ENCODE results near the gene S100A8. TPM values are rescaled to one million over a fixed set of nuclear protein-coding genes. Genes with fewer than 3 reads are reported as not detected.

S100A8 gene
- total RNA-seq, 1 experiment from 2014 or later: not detected

DNA sequence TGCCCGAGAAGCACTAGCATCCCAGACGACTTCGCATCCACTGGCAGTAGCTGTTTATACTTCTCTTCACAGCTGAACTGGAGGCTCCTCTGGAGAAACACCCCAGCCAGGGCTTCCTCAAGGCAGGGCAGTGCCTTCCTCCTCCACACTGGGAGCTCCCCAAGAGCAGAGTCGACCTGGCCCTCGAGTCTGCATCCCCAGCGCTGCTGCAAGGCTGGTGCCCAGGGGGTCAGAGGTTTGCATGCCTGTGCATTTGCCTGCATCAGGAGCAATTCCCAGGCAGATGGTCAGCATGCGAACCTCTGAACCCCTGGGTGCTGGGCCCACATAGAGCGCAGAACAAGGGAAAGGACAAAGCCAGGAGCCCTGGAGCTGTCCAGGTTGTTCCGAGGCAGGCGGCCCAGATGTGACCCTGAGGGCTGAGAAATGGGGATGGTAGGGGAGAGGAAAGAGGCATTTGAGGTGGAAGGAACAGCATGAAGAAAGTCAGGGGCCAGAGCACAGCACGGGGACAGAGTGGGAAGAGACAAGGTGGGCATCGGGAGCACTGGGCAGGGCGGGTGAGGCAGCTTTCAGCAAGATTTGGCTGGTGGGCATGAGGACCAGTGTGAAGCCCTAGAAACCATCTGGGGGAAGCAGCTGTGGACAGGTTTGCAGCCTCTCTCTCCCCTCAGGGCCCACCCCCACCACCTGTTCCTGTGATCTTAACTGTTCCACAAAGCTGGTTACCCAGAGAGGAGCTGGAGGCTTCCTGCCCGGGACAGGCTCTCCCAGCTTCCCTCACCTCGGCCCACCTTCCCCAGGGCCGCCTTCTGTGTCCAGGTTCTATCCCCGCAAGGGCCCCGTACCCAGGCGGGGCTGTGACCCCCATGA is 6.4 kb upstream of the S100A8 start:
- no peak overlapping the region for H2AFZ ChIP-seq (ENCODE audit: low read length)
- H3K4me2 ChIP-seq (ENCODE audit: low read depth, low read length, poor library complexity, severe bottlenecking): no peak overlapping the region
- H3K27ac ChIP-seq (ENCODE audit: low read length): no peak overlapping the region
- H3K36me3 ChIP-seq (ENCODE audit: insufficient read depth, low read length): no peaks in the 10 kb centered on the region
- no peak for DNase-seq
- no peaks in the 10 kb centered on the region for H3K27me3 ChIP-seq (ENCODE audit: low read length)
- H3K9me2 ChIP-seq (replicated peaks; ENCODE audit: insufficient read depth, low read length): no peaks in the 10 kb centered on the region
- H3K9ac ChIP-seq (ENCODE audit: low read length): no peak overlapping the region
- no peaks in the 10 kb centered on the region for H3K4me1 ChIP-seq (ENCODE audit: low read length)
- H4K20me1 ChIP-seq (ENCODE audit: insufficient read depth, low read depth, low read length): no peaks in the 10 kb centered on the region
- H3K9me3 ChIP-seq (ENCODE audit: low read length): no peaks in the 10 kb centered on the region
- no peak overlapping the region for H3K4me3 ChIP-seq (ENCODE audit: low read length)
- no peaks in the 10 kb centered on the region for H3K79me2 ChIP-seq (ENCODE audit: low read length)

DNA sequence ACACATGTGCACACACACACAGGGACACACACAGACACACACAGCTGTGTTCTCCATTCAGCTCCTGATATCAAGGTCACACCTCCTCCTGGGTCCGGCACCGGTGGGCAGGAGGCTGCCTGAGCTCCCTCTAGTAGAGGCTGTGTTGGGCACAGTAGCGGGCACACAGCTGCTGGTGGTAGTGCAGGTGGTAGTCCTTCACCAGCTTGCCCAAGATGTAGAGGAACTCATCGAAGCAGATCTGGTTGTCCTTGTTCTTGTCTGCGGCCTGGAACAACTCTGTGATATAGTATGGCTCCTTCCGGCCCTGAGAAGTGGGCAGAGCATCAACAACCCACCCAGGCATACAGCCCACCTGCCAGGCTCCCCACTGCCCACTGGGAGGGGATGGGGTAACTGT is 5.6 kb upstream of the S100A8 start:
- no peak overlapping the region for H3K4me3 ChIP-seq (ENCODE audit: low read length)

DNA sequence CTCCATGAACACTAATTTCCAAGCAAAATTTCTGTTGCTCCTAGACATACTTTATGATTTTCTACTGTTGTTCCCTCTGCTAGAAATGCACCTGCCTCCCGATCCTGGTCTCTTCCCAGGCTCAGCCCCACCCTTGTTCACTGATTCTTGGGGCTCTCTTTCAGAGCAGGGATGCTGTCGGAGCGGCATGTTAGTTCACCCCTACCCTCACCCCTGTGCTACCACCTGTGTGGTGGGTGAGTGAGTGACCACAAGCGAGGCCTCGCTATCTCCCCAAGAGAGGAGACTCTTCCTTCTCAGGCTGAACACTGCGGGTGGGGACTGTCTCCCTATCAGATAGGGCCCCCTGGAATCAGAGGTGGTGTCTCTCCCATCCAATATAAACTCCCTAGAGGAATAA is 4.9 kb upstream of the S100A8 start:
- Histone ChIP-seq H3K27ac (ENCODE audit: low read length) (no peak overlapping the region), H3K4me3 (ENCODE audit: low read length) (no peak overlapping the region), H3K4me1 (ENCODE audit: low read length) (no peaks in the 10 kb centered on the region), H4K20me1 (ENCODE audit: insufficient read depth, low read depth, low read length) (no peaks in the 10 kb centered on the region), H3K9me3 (ENCODE audit: low read length) (no peaks in the 10 kb centered on the region), H3K4me2 (ENCODE audit: low read depth, low read length, poor library complexity, severe bottlenecking) (no peak overlapping the region), H3K36me3 (ENCODE audit: insufficient read depth, low read length) (no peaks in the 10 kb centered on the region), H3K27me3 (ENCODE audit: low read length) (no peaks in the 10 kb centered on the region), H3K79me2 (ENCODE audit: low read length) (no peaks in the 10 kb centered on the region), H2AFZ (ENCODE audit: low read length) (no peak overlapping the region), H3K9ac (ENCODE audit: low read length) (no peak overlapping the region), H3K9me2 (replicated peaks; ENCODE audit: insufficient read depth, low read length) (no peaks in the 10 kb centered on the region)
- DNase-seq: no peak

More for the DNA sequence above, 5.6 kb upstream of the S100A8 start:
- Histone ChIP-seq H3K9ac (ENCODE audit: low read length) (no peak overlapping the region), H3K9me3 (ENCODE audit: low read length) (no peaks in the 10 kb centered on the region), H3K27me3 (ENCODE audit: low read length) (no peaks in the 10 kb centered on the region), H3K4me2 (ENCODE audit: low read depth, low read length, poor library complexity, severe bottlenecking) (no peak overlapping the region), H3K79me2 (ENCODE audit: low read length) (no peaks in the 10 kb centered on the region), H3K36me3 (ENCODE audit: insufficient read depth, low read length) (no peaks in the 10 kb centered on the region), H2AFZ (ENCODE audit: low read length) (no peak overlapping the region), H3K4me1 (ENCODE audit: low read length) (no peaks in the 10 kb centered on the region), H3K27ac (ENCODE audit: low read length) (no peak overlapping the region), H4K20me1 (ENCODE audit: insufficient read depth, low read depth, low read length) (no peaks in the 10 kb centered on the region), H3K9me2 (replicated peaks; ENCODE audit: insufficient read depth, low read length) (no peaks in the 10 kb centered on the region)
- no peak for DNase-seq

DNA sequence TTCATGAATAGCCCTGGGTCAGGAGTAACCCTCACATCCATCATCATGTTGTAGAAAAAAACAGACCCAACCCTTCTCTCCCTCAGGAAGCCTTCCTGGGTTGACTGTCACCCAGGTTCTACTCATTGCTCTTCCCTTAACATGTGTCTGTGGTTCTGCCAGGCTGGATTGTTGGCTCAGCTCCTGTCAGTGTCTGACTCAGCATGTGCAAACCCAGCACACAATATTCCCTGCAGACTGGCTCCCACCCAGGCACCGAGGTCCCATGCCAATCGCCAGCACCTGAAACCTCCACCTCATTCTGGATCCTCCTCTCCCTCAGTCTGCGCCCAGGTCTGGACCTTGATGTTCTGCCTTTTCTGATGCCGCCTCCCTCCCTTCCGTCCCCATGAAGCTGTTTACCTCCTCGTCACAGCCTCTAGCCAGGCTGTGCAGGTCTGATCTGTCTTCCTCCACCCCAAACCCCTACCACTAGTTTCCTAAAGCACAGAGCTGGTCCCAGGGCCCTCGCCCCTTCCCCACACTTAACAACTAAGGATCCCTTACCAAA is 4.3 kb upstream of the S100A8 start:
- H3K9me3 ChIP-seq (ENCODE audit: low read length): no peaks in the 10 kb centered on the region
- no peak overlapping the region for H3K4me2 ChIP-seq (ENCODE audit: low read depth, low read length, poor library complexity, severe bottlenecking)
- no peaks in the 10 kb centered on the region for H3K79me2 ChIP-seq (ENCODE audit: low read length)
- H3K9me2 ChIP-seq (replicated peaks; ENCODE audit: insufficient read depth, low read length): no peaks in the 10 kb centered on the region
- H3K4me1 ChIP-seq (ENCODE audit: low read length): no peaks in the 10 kb centered on the region
- no peaks in the 10 kb centered on the region for H4K20me1 ChIP-seq (ENCODE audit: insufficient read depth, low read depth, low read length)
- no peak overlapping the region for H3K9ac ChIP-seq (ENCODE audit: low read length)
- H3K36me3 ChIP-seq (ENCODE audit: insufficient read depth, low read length): no peaks in the 10 kb centered on the region
- H2AFZ ChIP-seq (ENCODE audit: low read length): no peak overlapping the region
- H3K4me3 ChIP-seq (ENCODE audit: low read length): no peak overlapping the region
- no peak for DNase-seq
- H3K27ac ChIP-seq (ENCODE audit: low read length): no peak overlapping the region
- no peaks in the 10 kb centered on the region for H3K27me3 ChIP-seq (ENCODE audit: low read length)

DNA sequence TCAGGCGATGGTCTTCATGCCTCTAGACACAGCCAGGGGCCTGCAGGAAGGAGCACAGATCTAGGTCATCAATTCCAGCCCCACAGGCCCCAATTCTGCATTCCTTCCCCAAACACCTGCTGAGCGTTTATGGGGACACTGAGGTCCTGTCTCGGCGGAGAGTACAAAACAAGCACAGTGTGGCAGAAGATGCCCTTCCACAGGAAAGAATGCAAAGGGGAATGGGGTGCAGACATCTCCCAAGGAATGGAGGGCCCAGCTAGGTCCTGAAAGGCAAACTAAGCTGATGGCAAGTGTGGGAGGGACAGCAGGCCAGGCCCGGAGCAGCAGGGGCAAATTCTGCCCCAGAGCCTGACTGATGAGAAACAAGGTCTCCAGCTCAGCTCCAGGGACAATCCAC is 3.5 kb upstream of the S100A8 start:
- Histone ChIP-seq H3K9me3 (ENCODE audit: low read length) (no peaks in the 10 kb centered on the region), H2AFZ (ENCODE audit: low read length) (no peak overlapping the region), H3K9ac (ENCODE audit: low read length) (no peak overlapping the region), H3K4me1 (ENCODE audit: low read length) (no peaks in the 10 kb centered on the region), H3K4me2 (ENCODE audit: low read depth, low read length, poor library complexity, severe bottlenecking) (no peak overlapping the region), H3K79me2 (ENCODE audit: low read length) (no peaks in the 10 kb centered on the region), H3K27me3 (ENCODE audit: low read length) (no peaks in the 10 kb centered on the region), H3K36me3 (ENCODE audit: insufficient read depth, low read length) (no peaks in the 10 kb centered on the region), H3K27ac (ENCODE audit: low read length) (no peak overlapping the region), H4K20me1 (ENCODE audit: insufficient read depth, low read depth, low read length) (no peaks in the 10 kb centered on the region), H3K9me2 (replicated peaks; ENCODE audit: insufficient read depth, low read length) (no peaks in the 10 kb centered on the region), H3K4me3 (ENCODE audit: low read length) (no peak overlapping the region)
- DNase-seq: no peak

DNA sequence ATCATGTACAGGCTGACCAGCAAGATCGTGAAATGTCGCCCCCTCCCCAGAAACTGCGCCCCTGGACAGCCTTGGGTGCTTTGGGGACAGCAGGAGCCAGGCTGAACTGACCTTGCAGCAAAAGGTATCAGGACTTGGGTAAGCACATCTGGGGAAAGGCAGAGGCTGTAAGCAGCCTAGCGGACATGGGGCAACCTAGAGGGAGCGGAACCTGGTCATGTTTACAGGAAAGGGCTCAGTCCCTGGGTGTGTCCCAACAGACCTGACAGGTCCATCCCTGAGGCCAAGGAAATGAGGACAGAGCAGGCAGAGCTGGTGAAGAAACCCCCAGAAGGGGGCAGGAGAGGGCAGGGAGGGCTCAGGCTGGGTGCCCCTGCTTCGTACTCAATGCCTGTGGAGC is 3.1 kb upstream of the S100A8 start:
- no peaks in the 10 kb centered on the region for H3K9me3 ChIP-seq (ENCODE audit: low read length)
- H3K4me3 ChIP-seq (ENCODE audit: low read length): no peak overlapping the region
- H3K27ac ChIP-seq (ENCODE audit: low read length): no peak overlapping the region
- DNase-seq: peak; percentile 50
- H2AFZ ChIP-seq (ENCODE audit: low read length): no peak overlapping the region
- H3K9me2 ChIP-seq (replicated peaks; ENCODE audit: insufficient read depth, low read length): no peaks in the 10 kb centered on the region
- no peak overlapping the region for H3K9ac ChIP-seq (ENCODE audit: low read length)
- H3K36me3 ChIP-seq (ENCODE audit: insufficient read depth, low read length): no peaks in the 10 kb centered on the region
- H3K27me3 ChIP-seq (ENCODE audit: low read length): no peaks in the 10 kb centered on the region
- no peak overlapping the region for H3K4me2 ChIP-seq (ENCODE audit: low read depth, low read length, poor library complexity, severe bottlenecking)
- no peaks in the 10 kb centered on the region for H3K4me1 ChIP-seq (ENCODE audit: low read length)
- no peaks in the 10 kb centered on the region for H3K79me2 ChIP-seq (ENCODE audit: low read length)
- no peaks in the 10 kb centered on the region for H4K20me1 ChIP-seq (ENCODE audit: insufficient read depth, low read depth, low read length)

DNA sequence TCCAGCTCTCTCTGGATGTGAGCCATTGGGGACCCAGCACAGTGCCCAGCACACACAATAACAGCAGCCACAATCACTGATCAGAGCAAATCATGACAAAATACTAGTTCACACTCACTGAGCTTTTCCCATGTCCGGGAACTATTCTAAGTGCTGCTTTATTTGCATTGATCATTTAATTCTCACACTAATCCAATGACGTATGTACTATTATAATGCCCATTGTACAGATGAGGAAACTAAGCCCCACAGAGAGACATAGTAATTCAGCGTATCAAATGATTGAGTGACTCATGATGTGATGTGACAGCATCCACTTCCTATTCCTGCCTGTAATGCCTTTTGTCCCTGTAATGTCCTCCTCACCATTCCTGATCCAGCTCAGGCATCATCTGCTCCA is 1.9 kb upstream of the S100A8 start:
- Histone ChIP-seq H3K9me3 (ENCODE audit: low read length) (no peaks in the 10 kb centered on the region), H2AFZ (ENCODE audit: low read length) (no peak overlapping the region), H3K36me3 (ENCODE audit: insufficient read depth, low read length) (no peaks in the 10 kb centered on the region), H3K9ac (ENCODE audit: low read length) (no peak overlapping the region), H3K4me3 (ENCODE audit: low read length) (no peak overlapping the region), H3K9me2 (replicated peaks; ENCODE audit: insufficient read depth, low read length) (no peaks in the 10 kb centered on the region), H3K4me2 (ENCODE audit: low read depth, low read length, poor library complexity, severe bottlenecking) (no peak overlapping the region), H3K27ac (ENCODE audit: low read length) (no peak overlapping the region), H3K79me2 (ENCODE audit: low read length) (no peaks in the 10 kb centered on the region), H3K27me3 (ENCODE audit: low read length) (no peaks in the 10 kb centered on the region), H3K4me1 (ENCODE audit: low read length) (no peaks in the 10 kb centered on the region), H4K20me1 (ENCODE audit: insufficient read depth, low read depth, low read length) (no peaks in the 10 kb centered on the region)
- no peak for DNase-seq

DNA sequence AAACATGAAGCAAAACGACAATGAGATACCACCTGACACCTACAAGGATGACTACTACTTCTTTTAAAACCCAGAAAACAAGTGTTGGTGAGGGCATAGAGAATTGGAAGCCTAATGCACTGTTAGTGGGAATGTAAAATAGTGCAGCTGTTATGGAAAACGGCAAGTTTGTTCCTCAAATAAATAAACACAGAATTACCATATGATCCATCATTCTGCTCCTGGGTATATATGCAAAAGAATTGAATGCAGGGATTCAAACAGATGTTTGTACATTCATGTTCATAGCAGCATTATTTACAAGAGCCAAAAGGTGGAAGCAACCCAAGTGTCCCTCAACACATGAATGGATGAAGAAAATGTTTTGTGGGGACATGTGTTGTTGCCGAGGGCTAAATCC is 1.4 kb upstream of the S100A8 start:
- no peaks in the 10 kb centered on the region for H3K4me1 ChIP-seq (ENCODE audit: low read length)
- no peaks in the 10 kb centered on the region for H3K36me3 ChIP-seq (ENCODE audit: insufficient read depth, low read length)
- H2AFZ ChIP-seq (ENCODE audit: low read length): no peak overlapping the region
- no peak overlapping the region for H3K9ac ChIP-seq (ENCODE audit: low read length)
- no peaks in the 10 kb centered on the region for H3K27me3 ChIP-seq (ENCODE audit: low read length)
- no peak overlapping the region for H3K4me2 ChIP-seq (ENCODE audit: low read depth, low read length, poor library complexity, severe bottlenecking)
- no peaks in the 10 kb centered on the region for H4K20me1 ChIP-seq (ENCODE audit: insufficient read depth, low read depth, low read length)
- no peaks in the 10 kb centered on the region for H3K9me3 ChIP-seq (ENCODE audit: low read length)
- no peaks in the 10 kb centered on the region for H3K9me2 ChIP-seq (replicated peaks; ENCODE audit: insufficient read depth, low read length)
- H3K4me3 ChIP-seq (ENCODE audit: low read length): no peak overlapping the region
- H3K27ac ChIP-seq (ENCODE audit: low read length): no peak overlapping the region
- no peak for DNase-seq
- H3K79me2 ChIP-seq (ENCODE audit: low read length): no peaks in the 10 kb centered on the region

All from Karpas-422 (cell line).